HG03060 (cell line): ENCODE measurements around the gene ATP8B4.
"Not testable (repeated sequence)": the region's sequence is repeated elsewhere in the genome, so short reads cannot be mapped to it uniquely, and the experiment has no call there.

Source experiments
- ATAC-seq: cut with Tn5 transposase; IDR thresholded peaks from one replicate; pipeline ENCODE4 v1.9.1; 2021; ENCODE audit warnings: low read depth, moderate number of reproducible peaks; ENCODE audit not compliant: unreplicated experiment

Gene ATP8B4

DNA sequence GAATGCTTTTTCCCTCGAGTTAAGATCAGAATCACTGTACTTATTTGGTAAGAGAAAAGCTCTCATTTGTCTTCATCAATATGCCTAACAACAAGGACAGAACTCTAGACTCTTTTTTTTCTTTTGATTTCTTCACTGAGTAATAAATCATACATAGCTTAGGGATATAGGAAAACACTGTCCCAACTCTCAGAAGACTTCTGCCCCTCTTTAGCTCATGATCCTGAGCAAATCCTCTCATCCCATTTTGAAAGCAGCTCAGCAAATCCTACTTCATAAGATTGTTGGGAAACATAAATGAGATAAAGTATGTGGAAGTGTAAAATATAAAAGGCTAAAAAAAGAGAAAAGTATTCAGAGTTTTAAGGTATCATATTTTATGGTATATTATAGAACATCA lies 141.7 kb downstream of the ATP8B4 start:
- ATAC-seq: no peak

DNA sequence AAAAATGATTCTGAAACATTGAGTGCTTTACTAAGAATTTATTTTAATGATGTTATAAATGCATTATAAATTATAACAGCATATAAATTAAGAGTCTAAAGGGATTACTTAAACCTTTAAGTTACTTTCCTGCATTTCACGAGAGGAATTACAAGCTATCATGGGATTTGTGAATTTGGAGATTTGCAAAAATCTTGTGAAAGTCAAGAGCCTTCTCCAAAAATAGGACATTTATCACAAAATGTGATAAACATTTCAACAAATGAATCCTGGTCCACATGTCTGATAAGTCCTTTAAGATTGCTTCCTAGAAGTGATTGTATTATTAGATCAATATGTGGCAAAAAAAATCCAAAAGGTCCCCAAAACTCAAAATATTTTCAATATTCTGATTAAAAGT lies 154.5 kb downstream of the ATP8B4 start:
- no peak for ATAC-seq

- no peak for ATAC-seq
Measured at GRCh38 chr15:49964061-49964460, 155.0 kb downstream of the ATP8B4 start.

DNA sequence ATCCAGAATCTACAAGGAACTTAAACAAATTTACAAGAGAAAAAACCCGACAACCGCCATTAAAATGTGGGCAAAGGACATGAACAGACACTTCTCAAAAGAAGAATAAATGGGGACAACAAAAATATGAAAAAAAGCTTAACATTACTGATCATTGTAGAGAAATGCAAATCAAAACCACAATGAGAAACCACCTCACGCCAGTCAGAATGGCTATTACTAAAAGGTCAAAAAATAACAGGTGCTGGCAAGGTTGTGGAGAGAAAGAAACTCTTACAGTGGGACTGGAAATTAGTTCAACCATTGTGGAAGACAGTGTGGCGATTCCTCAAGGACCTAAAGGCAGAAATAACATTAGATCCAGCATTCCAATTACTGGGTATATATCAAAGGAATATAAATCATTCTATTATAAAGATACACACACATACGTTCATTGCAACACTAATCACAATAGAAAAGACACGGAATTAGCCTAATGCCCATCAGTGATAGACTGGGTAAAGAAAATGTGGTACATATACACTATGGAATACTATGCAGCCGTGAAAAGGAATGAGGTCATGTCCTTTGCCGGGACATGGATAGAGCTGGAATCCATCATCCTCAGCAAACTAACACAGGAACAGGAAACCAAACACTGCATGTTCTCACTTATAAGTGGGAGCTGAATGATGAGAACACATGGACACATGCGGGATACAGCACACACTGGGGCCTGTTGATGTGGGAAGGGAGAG lies 155.8 kb downstream of the ATP8B4 start:
- not testable (repeated sequence) for ATAC-seq

DNA sequence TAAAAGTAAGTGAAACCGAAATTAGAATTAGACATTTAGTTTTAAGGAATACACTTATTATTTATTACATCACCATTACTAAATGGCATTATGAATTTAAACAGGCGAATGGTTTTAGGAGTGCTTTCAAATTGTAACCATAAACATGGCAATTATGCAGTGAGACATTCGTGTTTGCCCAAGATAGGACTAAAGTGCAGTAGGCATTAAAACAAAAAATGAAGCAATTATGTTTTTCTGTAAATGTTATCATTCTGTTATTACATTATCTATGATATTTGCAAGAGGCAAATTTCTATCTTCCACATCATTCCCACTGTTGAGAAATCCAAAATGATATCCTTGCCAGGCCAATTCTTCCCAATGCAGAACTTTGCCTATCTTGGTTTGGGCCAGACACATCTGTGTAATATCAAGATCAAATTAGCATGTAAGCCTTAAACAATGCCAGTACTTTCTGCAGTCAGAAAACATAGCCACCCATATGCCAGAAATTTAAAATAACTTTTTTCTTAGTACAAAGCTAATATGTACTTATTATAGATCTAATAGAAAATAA lies 156.9 kb downstream of the ATP8B4 start:
- ATAC-seq: no peak

DNA sequence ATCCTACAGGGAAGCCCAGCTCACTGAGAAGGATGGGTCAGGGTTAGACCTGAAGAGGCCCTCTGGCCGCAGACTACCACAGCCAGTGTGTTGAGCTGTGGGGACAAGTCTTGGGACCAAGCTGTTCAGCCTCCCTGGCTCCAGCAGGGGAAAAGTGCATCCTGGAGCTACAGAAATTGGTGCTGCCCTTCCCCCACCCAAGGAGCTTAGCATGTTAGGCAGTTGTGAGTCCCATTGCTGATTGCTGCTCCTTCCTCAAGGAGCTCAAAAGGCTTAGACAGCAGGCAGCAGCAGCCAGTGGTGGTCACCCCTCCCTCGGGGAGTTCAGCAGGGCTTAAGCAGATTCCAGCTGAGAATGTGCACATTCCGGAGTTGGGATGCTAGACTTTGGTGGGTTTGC lies 165.6 kb downstream of the ATP8B4 start:
- ATAC-seq: no peak

DNA sequence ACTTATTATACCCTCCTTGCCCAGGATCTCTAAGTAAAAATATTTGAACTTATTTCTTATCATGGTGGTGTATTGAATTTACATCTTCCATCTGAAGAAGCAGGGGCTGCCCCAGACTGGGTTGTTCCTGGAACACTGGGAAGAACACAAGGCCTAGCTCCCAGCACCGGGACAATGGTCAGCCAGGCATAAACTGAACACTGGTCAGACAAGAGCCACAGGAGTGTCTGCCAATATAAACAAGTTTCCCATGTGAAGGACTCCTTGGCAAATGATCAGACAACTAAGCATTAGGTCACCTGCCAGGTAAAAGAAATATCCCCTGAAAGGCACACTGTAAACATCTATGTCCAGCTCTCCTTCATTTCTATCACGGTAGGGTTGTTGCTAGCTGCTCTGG lies 172.4 kb downstream of the ATP8B4 start:
- no peak for ATAC-seq

- no peak for ATAC-seq
Measured at GRCh38 chr15:49934487-49934886, 184.5 kb downstream of the ATP8B4 start.

- no peak for ATAC-seq
Measured at GRCh38 chr15:49927189-49927861, 191.7 kb downstream of the ATP8B4 start.

DNA sequence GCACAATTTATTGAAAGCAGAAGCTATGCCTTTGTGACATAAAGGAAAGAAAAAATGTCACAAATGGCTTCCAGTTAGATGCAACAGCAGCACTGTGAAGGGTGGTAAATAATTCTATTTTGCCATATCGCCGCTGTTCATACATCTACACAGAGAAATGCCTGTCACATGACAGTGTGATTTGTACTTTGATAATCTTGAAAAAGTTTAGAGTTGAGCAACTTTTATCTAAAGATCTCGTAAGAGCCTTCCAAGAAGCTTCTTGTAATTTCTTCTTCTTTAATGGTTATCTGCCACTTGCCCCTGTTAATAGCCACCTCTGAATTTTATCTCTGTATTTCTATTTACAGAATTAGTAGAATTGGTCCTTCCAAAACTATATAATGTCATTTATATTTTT lies 192.3 kb downstream of the ATP8B4 start:
- no peak for ATAC-seq

GRCh38 chr15:49923671-49924070 lies 195.4 kb downstream of the ATP8B4 start:
- no peak for ATAC-seq

GRCh38 chr15:49919034-49919433 lies 200.0 kb downstream of the ATP8B4 start:
- ATAC-seq: no peak

- ATAC-seq: no peak
Measured at GRCh38 chr15:49918121-49918520, 200.9 kb downstream of the ATP8B4 start.

DNA sequence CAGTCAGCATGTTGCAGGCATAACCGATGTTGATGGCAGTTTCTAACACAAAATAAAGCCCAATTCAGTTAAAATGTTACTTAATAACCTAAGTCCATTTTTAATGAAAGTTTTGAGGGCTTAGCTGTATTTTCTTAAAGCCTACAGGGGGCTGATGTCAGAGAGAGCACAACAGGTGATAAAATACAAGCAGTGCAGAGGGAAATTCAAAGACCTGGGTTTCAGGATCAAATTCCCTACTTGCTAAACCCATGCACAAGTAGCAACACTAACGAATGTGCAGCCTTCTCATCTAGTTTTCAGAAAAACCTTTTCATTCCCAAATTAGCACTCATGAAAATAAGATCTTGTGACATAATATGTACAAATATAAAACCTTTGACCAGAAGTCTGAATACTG lies 202.0 kb downstream of the ATP8B4 start:
- no peak for ATAC-seq

DNA sequence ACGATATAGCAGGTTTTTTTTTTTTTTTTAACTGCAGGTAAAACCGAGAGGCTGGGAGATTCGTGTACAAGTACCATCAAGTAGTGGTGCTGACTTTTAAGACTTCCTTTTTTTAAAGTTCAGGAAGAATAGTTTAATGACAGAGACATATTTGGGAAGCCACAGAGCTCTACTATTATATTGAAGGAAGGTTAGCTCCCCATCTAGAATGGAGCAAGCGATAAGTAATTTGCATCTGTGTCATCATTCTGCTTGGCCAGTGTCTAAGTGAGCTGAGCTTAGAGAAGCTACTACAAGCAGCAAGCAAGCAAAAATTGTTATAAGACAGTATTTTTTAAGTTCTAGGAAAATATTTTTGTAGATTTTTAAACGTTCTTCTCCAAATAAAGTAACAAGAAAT lies 203.2 kb downstream of the ATP8B4 start:
- ATAC-seq: no peak

DNA sequence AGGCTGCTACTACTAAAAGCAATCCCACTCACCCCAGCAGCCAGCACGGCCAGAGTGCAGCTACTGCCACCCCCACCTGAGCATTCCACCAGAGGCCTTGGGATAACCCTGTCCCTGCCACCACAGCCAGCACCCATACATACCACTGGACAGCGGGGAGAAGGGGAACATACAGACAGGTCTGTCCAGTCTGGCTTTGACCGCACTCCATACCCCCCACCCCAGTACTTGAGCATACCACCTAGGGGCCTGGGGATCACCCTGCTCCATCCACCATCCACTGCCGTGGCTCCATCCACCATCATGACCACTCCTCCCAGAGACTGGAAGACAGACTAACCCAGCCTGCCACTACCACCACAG lies 210.1 kb downstream of the ATP8B4 start:
- no peak for ATAC-seq

GRCh38 chr15:49908236-49908932 lies 210.6 kb downstream of the ATP8B4 start:
- ATAC-seq: no peak

- no peak for ATAC-seq
Measured at GRCh38 chr15:49906966-49907365, 212.1 kb downstream of the ATP8B4 start.

GRCh38 chr15:49905221-49905620 lies 213.8 kb downstream of the ATP8B4 start:
- ATAC-seq: no peak

- ATAC-seq: no peak
Measured at GRCh38 chr15:49904296-49904695, 214.7 kb downstream of the ATP8B4 start.

GRCh38 chr15:49902685-49903501 lies 216.1 kb downstream of the ATP8B4 start:
- ATAC-seq: no peak
